ENCODE measurements around the gene ZNF827. TPM values are rescaled to one million over a fixed set of nuclear protein-coding genes. Genes with fewer than 3 reads are reported as not detected.

The ZNF827 gene
- total RNA-seq, 1 donor from 2014 or later, result 19.5 TPM

GRCh38 chr4:145870155-145871020, 68.2 kb downstream of the ZNF827 start:
- Histone ChIP-seq H3K27ac (no peak overlapping the region), H3K4me1 (no peaks in the 10 kb centered on the region), H3K27me3 (no peaks in the 10 kb centered on the region), H3K9me3 (no peaks in the 10 kb centered on the region), H3K36me3 (no peaks in the 10 kb centered on the region), H3K4me3 (no peak overlapping the region)
- DNase-seq (ENCODE audit: low spot score in 2 of 2), result no peak
- TF ChIP-seq CTCF (IDR thresholded peaks at IDR 0.05), result no peak
- intact Hi-C loops (cut with DNase I), result no loop called here

GRCh38 chr4:145868637-145869409, 69.8 kb downstream of the ZNF827 start:
- Histone ChIP-seq H3K27ac (no peak overlapping the region), H3K36me3 (no peaks in the 10 kb centered on the region), H3K4me3 (no peak overlapping the region), H3K27me3 (no peaks in the 10 kb centered on the region), H3K9me3 (no peaks in the 10 kb centered on the region), H3K4me1 (no peaks in the 10 kb centered on the region)
- TF ChIP-seq CTCF (IDR thresholded peaks at IDR 0.05), result no peak
- DNase-seq (ENCODE audit: low spot score in 2 of 2), result no peak
- intact Hi-C loops (cut with DNase I), result no loop called here

GRCh38 chr4:145867406-145867805, 71.2 kb downstream of the ZNF827 start:
- no peak overlapping the region for H3K4me3 ChIP-seq
- no peaks in the 10 kb centered on the region for H3K4me1 ChIP-seq
- no peaks in the 10 kb centered on the region for H3K9me3 ChIP-seq
- H3K27me3 ChIP-seq, result no peaks in the 10 kb centered on the region
- no peaks in the 10 kb centered on the region for H3K36me3 ChIP-seq
- no peak for DNase-seq (ENCODE audit: low spot score in 2 of 2)
- intact Hi-C loops (cut with DNase I), result no loop called here
- TF ChIP-seq CTCF (IDR thresholded peaks at IDR 0.05), result no peak
- no peak overlapping the region for H3K27ac ChIP-seq

GRCh38 chr4:145866991-145867390, 71.6 kb downstream of the ZNF827 start:
- Histone ChIP-seq H3K9me3 (no peaks in the 10 kb centered on the region), H3K27ac (no peak overlapping the region), H3K4me1 (peaks cover 0 to 2% of the 10 kb centered on the region in 2 donors), H3K27me3 (no peaks in the 10 kb centered on the region), H3K36me3 (no peaks in the 10 kb centered on the region), H3K4me3 (no peak overlapping the region)
- intact Hi-C loops (cut with DNase I), result no loop called here
- no peak for DNase-seq (ENCODE audit: low spot score in 2 of 2)
- no peak for TF ChIP-seq CTCF (IDR thresholded peaks at IDR 0.05)

GRCh38 chr4:145865274-145865941, 73.2 kb downstream of the ZNF827 start:
- peaks cover 0 to 7% of the 10 kb centered on the region in 2 donors for H3K4me1 ChIP-seq
- intact Hi-C loops (cut with DNase I), result no loop called here
- H3K4me3 ChIP-seq, result no peak overlapping the region

More at GRCh38 chr4:145865274-145865941, 73.2 kb downstream of the ZNF827 start:
- no peak for TF ChIP-seq CTCF (IDR thresholded peaks at IDR 0.05)
- peak overlapping the region; percentile 2 to 10 for H3K27ac ChIP-seq
- DNase-seq (ENCODE audit: low spot score in 2 of 2), result no peak
- no peaks in the 10 kb centered on the region for H3K36me3 ChIP-seq
- H3K27me3 ChIP-seq, result no peaks in the 10 kb centered on the region
- no peaks in the 10 kb centered on the region for H3K9me3 ChIP-seq

All from ascending aorta (tissue), 2 donors.